ENCODE data around the gene CSK.

CSK gene

DNA sequence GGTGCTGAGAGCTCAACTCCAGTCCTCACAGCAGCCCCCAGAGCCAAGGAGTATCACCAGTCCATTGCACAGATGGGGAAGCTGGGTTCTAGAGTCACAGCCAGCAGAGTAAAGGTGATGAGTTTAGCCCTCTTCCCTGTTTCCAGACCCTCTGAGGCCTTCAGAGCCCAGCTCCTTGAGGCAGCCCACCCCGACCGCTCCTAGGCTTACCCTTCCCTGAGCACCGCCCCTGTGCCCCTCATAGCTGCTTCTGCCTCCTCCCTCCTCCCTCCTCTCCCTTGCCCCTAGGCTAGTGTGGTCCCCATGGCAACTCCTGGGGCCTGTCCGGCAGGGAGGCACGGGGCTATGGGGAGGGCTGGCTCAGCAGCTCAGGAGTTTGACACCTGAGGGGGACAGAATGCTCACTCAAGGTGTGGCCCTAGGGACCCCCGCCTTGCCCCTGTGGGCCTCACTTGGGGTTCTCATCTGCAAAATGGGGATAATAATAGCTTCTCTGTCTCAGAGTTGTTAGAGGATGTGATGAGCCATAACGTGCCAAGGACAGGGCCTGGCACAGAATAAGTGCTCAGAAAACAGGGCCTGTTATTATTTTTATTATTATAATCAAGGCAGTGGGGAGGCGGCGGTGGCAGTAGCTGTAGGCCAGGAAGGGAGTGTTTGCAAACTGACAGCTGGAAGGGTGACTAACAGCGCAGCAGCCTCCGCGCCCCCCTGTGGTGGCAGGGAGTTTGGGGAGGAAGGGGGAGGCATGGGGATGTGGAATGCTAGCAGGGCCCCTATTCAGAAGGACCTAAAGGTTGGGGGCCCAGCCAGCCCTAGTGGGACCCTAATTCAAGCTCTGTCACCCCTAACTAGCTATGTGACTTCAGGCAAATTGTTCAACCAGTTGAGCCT lies 11.5 kb downstream of the CSK start:
- no peaks in the 10 kb centered on the region for H3K9me3 ChIP-seq (ENCODE audit: insufficient read depth, low read length, severe bottlenecking)
- H3K4me3 ChIP-seq (ENCODE audit: low read depth in 1 of 2, low read length in 2 of 2) = no peak overlapping the region
- DNase-seq = no peak
- no peak overlapping the region for H3K9ac ChIP-seq (ENCODE audit: low read depth, low read length)
- no peak overlapping the region for H2AFZ ChIP-seq (ENCODE audit: low read depth, low read length)
- no peak overlapping the region for H3K4me2 ChIP-seq (ENCODE audit: insufficient read depth, low read length)
- H3K36me3 ChIP-seq (ENCODE audit: insufficient read depth, low read length) = peaks cover 45% of the 10 kb centered on the region
- peaks cover 78% of the 10 kb centered on the region for H4K20me1 ChIP-seq (ENCODE audit: insufficient read depth, low read length)
- no peak overlapping the region for H3K27ac ChIP-seq (ENCODE audit: low read length)
- peaks cover 15% of the 10 kb centered on the region for H3K4me1 ChIP-seq (ENCODE audit: insufficient read depth, low read length)
- TF ChIP-seq EZH2 (IDR thresholded peaks at IDR 0.05; ENCODE audit: borderline replicate concordance, low read depth, low read length, severe bottlenecking) = no peak
- TF ChIP-seq, protein P1, sequence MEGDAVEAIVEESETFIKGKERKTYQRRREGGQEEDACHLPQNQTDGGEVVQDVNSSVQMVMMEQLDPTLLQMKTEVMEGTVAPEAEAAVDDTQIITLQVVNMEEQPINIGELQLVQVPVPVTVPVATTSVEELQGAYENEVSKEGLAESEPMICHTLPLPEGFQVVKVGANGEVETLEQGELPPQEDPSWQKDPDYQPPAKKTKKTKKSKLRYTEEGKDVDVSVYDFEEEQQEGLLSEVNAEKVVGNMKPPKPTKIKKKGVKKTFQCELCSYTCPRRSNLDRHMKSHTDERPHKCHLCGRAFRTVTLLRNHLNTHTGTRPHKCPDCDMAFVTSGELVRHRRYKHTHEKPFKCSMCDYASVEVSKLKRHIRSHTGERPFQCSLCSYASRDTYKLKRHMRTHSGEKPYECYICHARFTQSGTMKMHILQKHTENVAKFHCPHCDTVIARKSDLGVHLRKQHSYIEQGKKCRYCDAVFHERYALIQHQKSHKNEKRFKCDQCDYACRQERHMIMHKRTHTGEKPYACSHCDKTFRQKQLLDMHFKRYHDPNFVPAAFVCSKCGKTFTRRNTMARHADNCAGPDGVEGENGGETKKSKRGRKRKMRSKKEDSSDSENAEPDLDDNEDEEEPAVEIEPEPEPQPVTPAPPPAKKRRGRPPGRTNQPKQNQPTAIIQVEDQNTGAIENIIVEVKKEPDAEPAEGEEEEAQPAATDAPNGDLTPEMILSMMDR (IDR thresholded peaks at IDR 0.05; ENCODE audit: borderline replicate concordance, extremely low read depth, low read length, poor library complexity, severe bottlenecking) = no peak
- H3K79me2 ChIP-seq (ENCODE audit: insufficient read depth, low read length) = peaks cover 89% of the 10 kb centered on the region
- H3K27me3 ChIP-seq (ENCODE audit: insufficient read depth, low read length, poor library complexity) = no peaks in the 10 kb centered on the region
- no peak for ATAC-seq (ENCODE audit: insufficient read depth, low read depth)

- peaks cover 79% of the 10 kb centered on the region for H3K79me2 ChIP-seq (ENCODE audit: insufficient read depth, low read length)
- H3K9ac ChIP-seq (ENCODE audit: low read depth, low read length) = no peak overlapping the region
- no peak overlapping the region for H2AFZ ChIP-seq (ENCODE audit: low read depth, low read length)
- H3K36me3 ChIP-seq (ENCODE audit: insufficient read depth, low read length) = peaks cover 46% of the 10 kb centered on the region
- no peak overlapping the region for H3K4me3 ChIP-seq (ENCODE audit: low read depth in 1 of 2, low read length in 2 of 2)
- no peak overlapping the region for H3K27ac ChIP-seq (ENCODE audit: low read length)
- ATAC-seq (ENCODE audit: insufficient read depth, low read depth) = no peak
- no peaks in the 10 kb centered on the region for H3K9me3 ChIP-seq (ENCODE audit: insufficient read depth, low read length, severe bottlenecking)
- no peaks in the 10 kb centered on the region for H3K27me3 ChIP-seq (ENCODE audit: insufficient read depth, low read length, poor library complexity)
- no peak for DNase-seq
- H3K4me2 ChIP-seq (ENCODE audit: insufficient read depth, low read length) = no peak overlapping the region
- H4K20me1 ChIP-seq (ENCODE audit: insufficient read depth, low read length) = peaks cover 76% of the 10 kb centered on the region
- H3K4me1 ChIP-seq (ENCODE audit: insufficient read depth, low read length) = peaks cover 5% of the 10 kb centered on the region; the same call in 1 of the 2 replicates
- TF ChIP-seq, protein P1 (IDR thresholded peaks at IDR 0.05; ENCODE audit: borderline replicate concordance, extremely low read depth, low read length, poor library complexity, severe bottlenecking) = no peak
- TF ChIP-seq EZH2 (IDR thresholded peaks at IDR 0.05; ENCODE audit: borderline replicate concordance, low read depth, low read length, severe bottlenecking) = no peak
These were observed 12.5 kb downstream of the CSK start for GRCh38 chr15:74794248-74794969.

DNA sequence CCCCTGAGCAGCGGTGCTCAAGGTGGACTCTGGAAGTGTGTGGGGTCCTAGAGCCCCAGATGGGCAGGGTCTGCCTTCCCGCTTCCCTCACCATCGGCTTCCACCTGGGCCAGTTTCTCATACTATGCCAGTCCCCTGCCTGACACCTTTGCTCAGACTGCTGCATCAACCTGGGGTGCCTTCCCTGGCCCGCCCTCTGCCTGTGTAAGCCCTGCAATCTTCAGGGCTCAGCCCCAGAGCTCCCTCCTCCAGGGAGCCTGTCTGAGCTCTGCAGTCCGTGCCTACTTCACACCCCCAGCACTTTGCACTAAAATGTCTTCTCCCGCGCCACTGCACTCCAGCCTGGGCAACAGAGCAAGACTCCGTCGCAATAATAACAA lies 13.1 kb downstream of the CSK start:
- no peaks in the 10 kb centered on the region; the same call in 1 of the 2 replicates for H3K4me1 ChIP-seq (ENCODE audit: insufficient read depth, low read length)
- no peak overlapping the region for H3K4me3 ChIP-seq (ENCODE audit: low read depth in 1 of 2, low read length in 2 of 2)
- H4K20me1 ChIP-seq (ENCODE audit: insufficient read depth, low read length) = peaks cover 76% of the 10 kb centered on the region
- no peak overlapping the region for H3K4me2 ChIP-seq (ENCODE audit: insufficient read depth, low read length)
- no peak overlapping the region for H2AFZ ChIP-seq (ENCODE audit: low read depth, low read length)
- ATAC-seq (ENCODE audit: insufficient read depth, low read depth) (no peak), DNase-seq (no peak)
- no peaks in the 10 kb centered on the region for H3K27me3 ChIP-seq (ENCODE audit: insufficient read depth, low read length, poor library complexity)
- no peaks in the 10 kb centered on the region for H3K9me3 ChIP-seq (ENCODE audit: insufficient read depth, low read length, severe bottlenecking)
- no peak for TF ChIP-seq EZH2 (IDR thresholded peaks at IDR 0.05; ENCODE audit: borderline replicate concordance, low read depth, low read length, severe bottlenecking)
- TF ChIP-seq, protein P1 (IDR thresholded peaks at IDR 0.05; ENCODE audit: borderline replicate concordance, extremely low read depth, low read length, poor library complexity, severe bottlenecking) = no peak
- peaks cover 73% of the 10 kb centered on the region for H3K79me2 ChIP-seq (ENCODE audit: insufficient read depth, low read length)
- H3K27ac ChIP-seq (ENCODE audit: low read length) = no peak overlapping the region
- peaks cover 46% of the 10 kb centered on the region for H3K36me3 ChIP-seq (ENCODE audit: insufficient read depth, low read length)
- no peak overlapping the region for H3K9ac ChIP-seq (ENCODE audit: low read depth, low read length)

Data from DND-41 (cell line).